Measurements from ENCODE around the gene BABAM2. TPM values are rescaled to one million over a fixed set of nuclear protein-coding genes. Genes with fewer than 3 reads are reported as not detected.

BABAM2 gene
- total and polyA plus RNA-seq, 2 of the 4 experiments (the other 2 are of a cell fraction) = 20.9 to 23.1 TPM

- peak overlapping the region; percentile 6; the same call in 1 of the 2 replicates for H3K14ac ChIP-seq (replicated peaks; ENCODE audit: low read depth, low read length)
- ChIA-PET POLR2A (ENCODE audit: unreplicated experiment) (no interaction called here), CTCF (no interaction called here)
- H3K27ac ChIP-seq (ENCODE audit: insufficient read depth, low read length) = no peak overlapping the region
- no peak overlapping the region for H3K4me3 ChIP-seq (ENCODE audit: insufficient read depth, low read depth, low read length)
- no peak overlapping the region for H3K9ac ChIP-seq (ENCODE audit: low read depth, low read length)
- no peak overlapping the region for H2AK9ac ChIP-seq (replicated peaks; ENCODE audit: low read depth, low read length, poor library complexity)
- H4K91ac ChIP-seq (ENCODE audit: insufficient read depth, low read depth, low read length) = no peak overlapping the region
- peaks cover 10 to 17% of the 10 kb centered on the region in 2 experiments; a peak in 1 of 4 replicates for H3K79me1 ChIP-seq (ENCODE audit: low read depth in 1 of 2, low read length in 2 of 2)
- dilution Hi-C loops (cut with HindIII; ENCODE audit: low sequenced_read_pairs, unreplicated experiment) (no loop called here), intact Hi-C loops (cut with micrococcal nuclease) (no loop called here), in situ Hi-C loops (cut with MboI; ENCODE audit: low sequenced_read_pairs) (no loop called here)
- no peak overlapping the region for H3K23ac ChIP-seq (ENCODE audit: low read depth, low read length)
- DNase-seq = no peak
- H2AFZ ChIP-seq (replicated peaks; ENCODE audit: low read length, poor library complexity) = no peak overlapping the region
- no peak overlapping the region for H2BK5ac ChIP-seq (ENCODE audit: low read depth, low read length, poor library complexity, severe bottlenecking)
- no peak for ATAC-seq (ENCODE audit: low read depth)
- H3K9me1 ChIP-seq (ENCODE audit: insufficient read depth, low read length) = peaks cover 3% of the 10 kb centered on the region
- H4K8ac ChIP-seq (ENCODE audit: low read depth in 2 of 2, low read length in 2 of 2) = peak overlapping the region in 1 of 2 experiments; percentile 0; a peak in 1 of 4 replicates
- 0 out of 2 replicates have a peak, but pooled peaks cover 2% of the 10 kb centered on the region for H3K9me3 ChIP-seq (ENCODE audit: control insufficient read depth, insufficient read depth, low read length)
- H2BK20ac ChIP-seq (ENCODE audit: low read depth, low read length) = peak overlapping the region; percentile 11; the same call in 1 of the 2 replicates
- no peak overlapping the region for H4K5ac ChIP-seq (ENCODE audit: low read depth, low read length)
- no peak overlapping the region for H3K56ac ChIP-seq (ENCODE audit: extremely low read depth, insufficient read depth, low read length)
- TF ChIP-seq MXI1 (IDR thresholded peaks at IDR 0.05; ENCODE audit: borderline replicate concordance, low read depth, low read length) (no peak), POLR2A (IDR thresholded peaks at IDR 0.05; ENCODE audit: low read depth, low read length) (no peak), RCOR1 (IDR thresholded peaks at IDR 0.05; ENCODE audit: insufficient replicate concordance, low read length) (no peak)
- H2AK5ac ChIP-seq (ENCODE audit: low read depth, low read length) = no peak overlapping the region
- H2BK15ac ChIP-seq (ENCODE audit: low read depth, low read length) = no peak overlapping the region
- BruUV-seq (replicated peaks) = no TSS peak
- H3K36me3 ChIP-seq (ENCODE audit: control insufficient read depth, insufficient read depth, low read length) = no peaks in the 10 kb centered on the region
- H3K18ac ChIP-seq (ENCODE audit: low read depth, low read length) = no peak overlapping the region; the same call in 1 of the 2 replicates
- peak overlapping the region; percentile 1; the same call in 1 of the 2 replicates for H2BK120ac ChIP-seq (ENCODE audit: low read depth, low read length)
- no CpG with 5 or more reads among the region's 1 CpG for WGBS, 2 experiments (ENCODE audit: extremely low coverage in 2 of 2, insufficient read length in 1 of 2)
- peaks cover 2% of the 10 kb centered on the region for H3K4me1 ChIP-seq (ENCODE audit: control insufficient read depth, insufficient read depth, low read length)
- H3K4ac ChIP-seq (ENCODE audit: low read depth, low read length) = no peak overlapping the region
- H3K4me2 ChIP-seq (ENCODE audit: low read depth, low read length) = no peak overlapping the region
- H4K20me1 ChIP-seq (ENCODE audit: insufficient read depth, low read length) = no peaks in the 10 kb centered on the region
- no peaks in the 10 kb centered on the region for H3K27me3 ChIP-seq (ENCODE audit: control insufficient read depth, insufficient read depth, low read length)
These were observed 89.7 kb downstream of the BABAM2 start for GRCh38 chr2:27980242-27980641.
